Ramos (cell line): ENCODE measurements around the gene KIF4B.
"Not testable (repeated sequence)": the region's sequence is repeated elsewhere in the genome, so short reads cannot be mapped to it uniquely, and the experiment has no call there.

Experiments used
- in situ Hi-C: fragments of 300-500 bp; cut with MboI; formaldehyde crosslinking; loops from one replicate; pipeline ENCODE4 v1.14.3; 2022; ENCODE audit warnings: low sequenced_read_pairs; ENCODE audit not compliant: unreplicated experiment

Gene KIF4B

GRCh38 chr5:155002722-155003121 is 10.8 kb upstream of the KIF4B start:
- in situ Hi-C loops = not testable (repeated sequence)

- in situ Hi-C loops = no loop called here
Measured at GRCh38 chr5:155004138-155004744, 9.3 kb upstream of the KIF4B start.

GRCh38 chr5:155006265-155006664 is 7.3 kb upstream of the KIF4B start:
- in situ Hi-C loops = not testable (repeated sequence)

- in situ Hi-C loops = no loop called here
Measured at GRCh38 chr5:155008669-155009068, 4.9 kb upstream of the KIF4B start.

GRCh38 chr5:155010881-155011280 is 2.7 kb upstream of the KIF4B start:
- in situ Hi-C loops = no loop called here

GRCh38 chr5:155015239-155015638 is 1.7 kb downstream of the KIF4B start:
- in situ Hi-C loops = no loop called here

GRCh38 chr5:155017610-155018009 is 4.1 kb downstream of the KIF4B start:
- in situ Hi-C loops = no loop called here

- in situ Hi-C loops = no loop called here
Measured at GRCh38 chr5:155019601-155020226, 6.2 kb downstream of the KIF4B start.

GRCh38 chr5:155021842-155022241 is 8.3 kb downstream of the KIF4B start:
- in situ Hi-C loops = no loop called here

GRCh38 chr5:155023320-155023719 is 9.8 kb downstream of the KIF4B start:
- in situ Hi-C loops = no loop called here

- in situ Hi-C loops = no loop called here
Measured at GRCh38 chr5:155024015-155024414, 10.5 kb downstream of the KIF4B start.

- in situ Hi-C loops = no loop called here
Measured at GRCh38 chr5:155025895-155026294, 12.3 kb downstream of the KIF4B start.

GRCh38 chr5:155027993-155028629 is 14.6 kb downstream of the KIF4B start:
- in situ Hi-C loops = no loop called here

- in situ Hi-C loops = no loop called here
Measured at GRCh38 chr5:155029240-155029639, 15.7 kb downstream of the KIF4B start.

GRCh38 chr5:155034145-155034744 is 20.7 kb downstream of the KIF4B start:
- in situ Hi-C loops = not testable (repeated sequence)

GRCh38 chr5:155035087-155035486 is 21.5 kb downstream of the KIF4B start:
- in situ Hi-C loops = not testable (repeated sequence)

- in situ Hi-C loops = no loop called here
Measured at GRCh38 chr5:155040984-155041653, 27.6 kb downstream of the KIF4B start.

GRCh38 chr5:155044591-155044990 is 31.0 kb downstream of the KIF4B start:
- in situ Hi-C loops = no loop called here

- in situ Hi-C loops = no loop called here
Measured at GRCh38 chr5:155046591-155046990, 33.0 kb downstream of the KIF4B start.

GRCh38 chr5:155047818-155048217 is 34.3 kb downstream of the KIF4B start:
- in situ Hi-C loops = no loop called here
